HG03139 (cell line): ENCODE data around the gene CUBN.

ENCODE experiments used
- ATAC-seq: cut with Tn5 transposase; IDR thresholded peaks from one replicate; pipeline ENCODE4 v1.9.1; 2021; ENCODE audit not compliant: unreplicated experiment

The CUBN gene

DNA sequence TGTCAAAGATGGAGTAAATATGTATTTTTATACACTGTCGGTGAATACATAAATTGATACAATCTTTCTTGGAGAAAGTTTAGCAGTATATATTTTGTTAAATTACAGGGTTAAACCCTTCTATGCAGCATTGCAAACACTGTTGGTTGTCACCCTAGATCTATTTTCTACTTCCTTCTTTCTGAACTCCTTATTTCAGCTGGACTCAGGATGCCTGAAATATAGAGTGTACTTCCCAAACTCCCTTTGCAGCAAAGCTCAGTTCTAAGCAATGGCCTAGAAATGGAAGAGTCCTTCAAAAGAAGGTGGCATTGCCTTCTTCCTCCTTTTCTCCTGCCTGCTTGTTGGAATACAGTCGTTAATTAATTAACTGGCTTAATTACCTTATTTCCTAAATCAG, 20.6 kb downstream of the CUBN start:
- no peak for ATAC-seq

DNA sequence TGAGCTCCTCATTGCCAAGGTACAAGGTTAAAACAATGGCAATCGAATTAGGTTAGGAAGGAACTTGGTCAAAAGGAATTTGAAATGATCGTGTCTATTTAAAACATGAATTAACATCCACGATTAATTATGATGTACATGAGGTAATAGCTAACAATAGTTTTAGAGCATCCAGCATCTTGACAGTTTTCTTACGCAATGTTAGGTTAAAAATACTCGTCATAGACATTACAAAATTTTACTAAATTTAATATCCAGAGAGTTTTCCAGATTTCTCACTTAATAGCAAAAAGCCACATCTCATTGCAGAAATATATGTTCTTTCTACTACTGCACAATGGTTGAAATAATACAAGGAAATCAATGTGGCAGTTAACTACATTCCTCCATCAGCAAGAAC, 22.6 kb downstream of the CUBN start:
- no peak for ATAC-seq

DNA sequence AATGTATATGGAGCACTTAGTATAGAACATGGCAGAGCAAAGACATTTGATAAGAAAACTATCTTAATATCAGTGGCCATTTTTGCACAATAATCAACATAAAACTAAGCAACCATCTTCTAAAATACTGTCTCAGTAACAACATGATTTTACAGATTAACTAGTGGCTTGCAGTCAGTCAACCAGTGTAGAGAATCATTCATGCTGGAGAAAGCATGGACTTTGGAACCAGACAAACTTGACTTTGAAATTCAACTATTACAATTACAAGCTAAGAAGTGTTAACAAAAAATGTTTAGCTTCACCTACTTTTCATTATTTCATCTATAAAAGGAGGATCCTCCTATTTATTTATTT, 27.7 kb downstream of the CUBN start:
- ATAC-seq: no peak

DNA sequence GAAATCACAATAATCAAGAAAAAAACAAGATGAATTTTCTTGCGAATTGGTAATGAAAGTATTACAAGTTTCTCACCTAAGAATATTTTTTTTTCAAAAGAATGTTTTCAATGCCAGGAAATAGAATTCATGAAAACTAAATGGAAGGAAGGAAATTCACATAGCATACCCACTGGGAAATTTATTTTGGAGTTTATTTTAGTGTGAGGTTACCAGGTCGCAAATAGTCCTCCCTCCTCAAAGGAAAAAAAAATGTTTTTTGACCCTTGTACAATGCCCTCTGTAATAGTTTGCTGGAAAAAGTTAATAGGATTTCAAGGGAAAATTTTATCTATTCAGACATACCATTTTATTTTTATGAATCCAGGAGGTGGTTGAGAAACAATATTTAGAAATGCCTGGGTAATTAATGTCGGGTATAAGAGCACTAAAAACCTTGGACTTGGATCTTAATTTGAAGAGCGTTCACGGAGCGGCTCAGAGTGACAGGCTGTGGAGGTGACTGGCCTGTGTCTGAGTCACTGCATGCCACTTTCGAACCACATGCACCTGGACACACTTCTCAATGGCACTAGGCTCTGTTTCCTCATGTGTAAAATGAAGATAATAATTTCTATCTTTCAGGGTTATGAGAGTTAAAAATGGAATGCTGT, 28.2 kb downstream of the CUBN start:
- ATAC-seq: no peak

DNA sequence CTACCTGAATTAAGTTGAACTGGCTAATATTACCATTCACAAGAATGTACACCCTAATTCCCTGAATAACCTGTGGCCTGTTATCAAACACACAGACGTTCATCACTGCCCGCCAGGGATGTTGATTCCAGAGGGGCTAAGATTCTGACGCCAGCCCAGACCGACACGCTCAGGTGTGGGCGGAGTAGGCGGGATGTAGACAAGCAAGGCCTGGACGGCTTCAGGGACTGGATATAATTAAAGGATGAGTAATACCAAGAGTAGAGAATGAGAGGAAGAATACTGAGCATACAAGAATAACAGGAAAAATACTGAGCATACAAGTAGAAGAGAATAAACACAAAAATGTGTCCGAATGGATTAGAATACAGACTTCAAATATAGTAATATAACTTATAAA, 29.0 kb downstream of the CUBN start:
- no peak for ATAC-seq

DNA sequence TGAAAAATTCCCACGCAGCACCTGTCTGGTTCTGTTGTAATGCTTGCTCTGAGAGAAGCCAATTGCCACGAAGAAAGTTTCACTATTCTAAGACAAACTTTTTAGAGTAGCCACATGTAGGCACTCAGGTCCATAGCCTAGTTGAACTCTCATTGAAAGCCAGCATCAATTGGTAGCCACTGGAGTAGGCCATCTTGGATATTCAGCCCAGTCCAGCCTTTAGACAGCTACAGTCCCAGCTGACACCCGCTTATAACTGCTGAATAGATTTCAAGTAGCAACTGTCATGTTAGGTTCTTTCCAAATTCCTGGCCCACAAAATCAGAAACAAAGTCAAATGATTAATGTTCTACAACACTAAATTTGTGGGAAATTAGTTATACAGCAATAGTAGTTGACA, 31.6 kb downstream of the CUBN start:
- ATAC-seq: no peak

DNA sequence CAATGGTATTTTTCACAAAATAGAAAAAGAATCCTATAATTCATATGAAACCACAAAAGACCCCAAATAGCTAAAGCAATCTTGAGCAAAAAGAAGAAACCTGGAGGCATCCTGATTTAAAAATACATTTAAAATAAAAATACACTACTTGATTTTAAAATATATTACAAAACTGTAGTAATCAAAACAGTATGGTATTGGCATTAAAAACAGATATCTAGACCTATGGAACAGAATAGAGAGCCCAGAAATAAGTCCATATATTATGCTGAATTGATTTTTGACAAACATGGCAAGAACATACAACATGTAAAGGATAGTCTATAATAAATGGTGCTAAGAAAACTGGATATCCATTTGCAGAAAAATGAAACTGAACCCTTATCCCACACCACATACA, 34.8 kb downstream of the CUBN start:
- no peak for ATAC-seq

DNA sequence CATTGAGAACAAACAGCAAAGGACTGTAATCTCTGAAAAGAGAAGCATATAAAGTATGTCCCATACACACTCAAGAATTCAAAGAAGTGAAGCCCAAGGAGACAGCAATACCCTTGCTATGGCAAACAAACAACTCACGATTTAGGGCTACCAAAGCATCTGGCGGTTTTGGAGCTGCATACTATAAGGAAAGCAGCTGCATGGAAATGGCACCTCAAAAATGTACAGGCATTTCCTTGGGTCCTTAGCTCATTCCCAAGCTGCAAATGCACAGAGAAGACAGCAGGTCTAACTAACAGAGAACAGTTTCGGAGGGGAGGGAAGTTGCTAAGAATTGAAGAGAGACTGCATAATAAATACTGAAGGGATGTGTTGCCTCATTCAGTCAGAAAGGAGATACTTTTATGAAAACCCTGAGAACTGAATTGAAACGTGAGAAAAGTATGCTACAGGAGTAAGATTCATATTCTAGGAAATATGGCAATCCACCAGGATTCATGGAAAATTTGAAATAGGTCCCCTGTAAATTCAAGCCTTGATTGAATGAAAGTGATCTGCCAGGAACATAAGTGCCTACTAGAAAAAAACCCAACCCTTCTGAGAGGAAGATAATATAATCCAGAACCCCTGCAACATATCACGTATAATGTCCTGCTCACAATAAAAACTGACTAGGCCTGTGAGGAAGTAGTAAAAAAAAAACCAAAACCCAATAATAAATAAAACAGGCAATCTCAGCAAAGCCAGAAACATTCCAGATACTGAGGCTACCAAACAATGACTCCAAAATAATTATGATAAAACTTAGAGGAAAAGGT, 36.4 kb downstream of the CUBN start:
- ATAC-seq: no peak

DNA sequence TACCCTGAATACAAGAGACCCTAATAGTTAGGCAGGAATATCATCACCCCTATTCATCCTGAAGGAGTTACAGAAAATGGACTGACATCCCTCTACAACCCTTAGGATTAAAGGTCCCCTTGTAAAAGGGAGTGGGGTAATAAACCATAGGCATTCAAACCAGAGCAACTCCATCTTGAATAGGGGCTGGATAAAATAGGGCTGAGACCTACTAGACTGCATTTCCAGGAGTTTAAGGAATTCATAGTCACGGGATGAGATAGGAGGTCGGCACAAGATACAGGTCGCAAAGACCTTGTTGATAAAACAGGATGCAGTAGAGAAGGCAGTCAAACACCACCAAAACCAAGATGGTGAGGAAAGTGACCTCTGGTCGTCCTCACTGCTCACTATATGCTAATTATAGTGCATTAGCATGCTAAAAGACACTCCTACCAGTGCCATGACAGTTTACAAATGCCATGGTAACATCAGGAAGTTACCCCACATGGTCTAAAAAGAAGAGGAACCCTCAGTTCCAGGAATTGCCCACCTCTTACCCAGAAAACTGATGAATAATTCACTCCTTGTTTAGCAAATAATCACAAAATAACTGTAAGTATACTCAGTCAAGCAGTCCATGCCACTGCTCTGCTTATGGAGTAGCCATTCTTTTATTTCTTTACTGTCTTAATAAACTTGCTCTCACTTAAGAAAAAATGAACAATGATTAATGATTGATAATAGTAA, 37.2 kb downstream of the CUBN start:
- ATAC-seq: no peak

DNA sequence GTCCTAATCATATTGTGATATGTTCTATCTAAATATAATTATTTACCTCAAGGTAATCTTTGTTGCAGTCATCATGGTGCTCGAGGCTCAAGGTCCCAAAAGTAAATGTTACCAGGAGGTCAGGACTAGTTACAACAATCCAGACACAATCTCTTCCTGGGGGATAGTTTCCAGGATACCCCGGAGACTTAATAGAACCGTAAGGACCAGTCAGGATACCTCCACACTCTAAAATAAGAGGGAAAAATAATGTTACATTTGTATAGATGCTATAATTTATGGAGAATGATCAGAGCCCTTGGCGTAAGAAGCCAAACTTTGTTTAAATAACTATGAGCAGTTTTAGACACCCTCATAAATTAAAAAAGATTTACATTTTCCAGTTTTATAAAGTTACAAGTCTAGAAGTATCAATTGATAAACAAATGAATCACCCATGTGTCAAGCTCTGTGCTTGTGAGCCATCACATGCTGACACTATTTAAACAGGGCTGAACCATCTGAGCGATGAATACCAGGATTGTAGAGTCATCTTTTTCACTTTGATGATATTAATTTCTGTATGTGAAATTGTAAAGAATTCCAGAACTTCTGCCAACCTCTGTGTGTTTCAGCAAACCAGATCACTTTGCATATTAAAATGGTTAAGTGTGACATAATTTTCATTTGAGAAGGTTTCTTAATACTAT, 41.3 kb downstream of the CUBN start:
- ATAC-seq: no peak

DNA sequence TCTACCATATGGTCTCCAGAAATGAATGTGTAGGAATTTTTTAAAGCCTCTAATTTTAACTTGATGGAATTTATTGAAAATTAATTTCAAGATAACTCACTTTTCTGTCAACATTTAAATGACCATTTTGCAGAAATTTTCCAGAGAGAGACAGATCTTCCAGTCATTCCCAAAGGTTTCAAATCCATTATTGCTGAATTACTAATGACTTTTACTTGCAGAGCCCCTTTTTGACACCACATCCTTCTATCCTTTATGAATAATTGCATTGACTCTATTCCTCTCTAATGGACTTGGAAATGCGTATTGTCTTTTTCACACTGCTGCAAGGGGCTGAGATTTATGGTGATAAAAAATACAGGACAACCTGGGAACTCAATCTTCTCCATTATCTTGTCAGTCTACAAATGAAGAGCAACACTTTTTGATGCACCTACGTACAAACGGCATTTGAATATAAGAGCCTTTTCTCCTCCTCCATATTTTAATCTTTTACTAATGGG, 42.7 kb downstream of the CUBN start:
- no peak for ATAC-seq

DNA sequence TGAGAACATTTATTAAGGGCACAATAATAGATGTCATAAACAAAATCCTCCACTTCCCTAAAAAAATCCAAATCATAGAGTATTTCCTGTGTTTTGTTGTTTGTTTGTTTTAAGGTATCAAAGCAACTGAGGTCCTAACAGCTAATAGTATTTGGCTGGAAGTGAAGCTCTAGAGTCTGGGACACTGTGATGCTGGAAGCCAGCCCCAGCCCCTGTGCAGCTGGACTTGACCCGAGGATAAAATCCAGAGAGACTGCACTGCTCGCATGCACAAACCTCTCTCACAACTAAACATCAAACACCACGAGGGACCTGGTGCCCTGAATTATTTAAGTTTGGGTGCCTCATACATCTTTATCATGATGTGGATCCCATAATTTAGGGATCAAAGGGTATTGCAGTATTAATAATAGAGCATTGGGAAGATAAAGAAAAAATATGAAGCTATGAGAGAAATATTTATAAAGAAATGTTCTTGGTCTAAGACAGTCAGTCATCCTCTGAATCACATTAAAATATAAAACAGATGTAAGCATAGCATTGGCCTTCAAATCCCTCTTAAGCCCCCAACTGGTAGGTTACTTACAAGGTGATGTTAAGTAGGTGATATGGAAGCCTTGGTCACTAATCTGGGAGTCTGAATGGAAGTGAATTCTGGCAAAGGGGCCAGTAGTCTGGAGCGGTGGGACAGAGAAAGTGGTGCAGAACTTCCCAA, 44.4 kb downstream of the CUBN start:
- no peak for ATAC-seq

DNA sequence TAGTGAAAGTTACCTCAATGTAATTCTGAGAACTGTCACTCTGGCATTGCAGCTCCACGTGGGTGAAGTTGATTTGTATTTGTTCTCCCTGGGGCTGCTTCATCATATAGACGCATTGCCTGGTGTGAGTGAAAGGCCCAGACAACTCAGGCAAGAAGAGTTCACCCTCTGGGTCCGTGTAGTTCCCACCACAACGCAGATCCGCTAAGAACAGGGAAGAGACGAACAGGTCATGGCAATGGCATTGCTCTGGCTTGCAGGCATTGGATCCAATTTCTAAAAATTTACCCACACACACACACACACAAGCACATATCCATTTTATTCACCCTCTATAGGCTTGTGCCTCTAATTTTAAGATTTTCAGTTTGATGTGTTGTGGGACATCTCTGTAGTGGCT, 45.4 kb downstream of the CUBN start:
- no peak for ATAC-seq

DNA sequence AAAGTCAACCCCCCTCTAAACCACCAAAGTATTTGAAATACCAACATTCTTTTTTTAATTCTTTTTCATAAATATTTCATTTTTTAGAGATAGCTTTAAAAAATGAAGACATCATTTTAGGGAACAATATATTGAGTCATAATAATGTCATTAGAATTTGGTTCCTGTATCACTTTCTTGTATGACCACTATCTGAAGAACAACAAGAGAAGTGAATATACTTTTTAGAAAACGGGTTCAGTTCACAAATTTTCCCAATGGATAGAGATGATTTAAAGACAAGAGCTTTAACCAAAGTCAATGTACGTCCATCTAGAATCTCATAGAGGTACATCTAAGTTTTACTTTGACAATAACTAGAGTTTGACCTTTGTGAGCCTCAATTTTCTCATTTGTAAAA, 48.2 kb downstream of the CUBN start:
- ATAC-seq: no peak

DNA sequence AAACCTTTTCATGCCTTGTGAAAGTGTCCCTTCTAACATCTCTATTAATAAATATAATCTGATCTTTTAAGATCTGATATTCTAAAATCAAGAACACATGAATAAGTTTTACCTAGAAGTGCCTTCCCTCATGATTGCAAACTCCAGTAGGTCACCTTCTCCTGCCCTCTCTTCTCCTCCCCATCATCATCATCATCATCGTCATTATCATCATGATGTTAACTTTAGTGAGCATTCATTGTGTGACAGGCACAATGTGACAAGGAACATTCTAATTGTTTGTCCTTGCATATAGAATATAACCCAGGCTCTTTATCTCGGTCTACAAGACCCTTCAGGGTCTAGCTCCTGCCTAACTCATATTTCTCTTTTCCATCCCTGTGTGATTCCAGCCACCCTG, 51.7 kb downstream of the CUBN start:
- ATAC-seq: no peak

DNA sequence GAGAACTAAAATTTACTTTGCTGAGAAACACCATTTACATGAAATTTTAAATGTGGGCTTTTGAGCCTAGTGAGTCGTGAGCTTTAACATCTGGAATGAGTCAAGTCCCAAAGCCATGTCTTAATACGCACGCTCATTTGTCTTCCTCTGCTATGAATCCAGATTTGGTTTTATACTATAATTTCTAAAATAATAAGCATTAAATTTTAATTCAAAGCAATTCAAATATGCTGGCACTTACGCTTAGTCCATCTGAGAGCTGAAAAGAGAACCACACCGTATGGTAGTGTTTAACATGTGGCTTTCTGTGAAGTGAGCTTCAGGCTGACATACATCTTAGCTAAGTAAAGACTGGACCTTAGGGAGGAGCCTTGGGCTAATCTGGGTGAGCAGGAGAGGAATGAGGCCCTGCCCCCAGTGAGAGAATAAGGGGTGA, 52.2 kb downstream of the CUBN start:
- no peak for ATAC-seq

DNA sequence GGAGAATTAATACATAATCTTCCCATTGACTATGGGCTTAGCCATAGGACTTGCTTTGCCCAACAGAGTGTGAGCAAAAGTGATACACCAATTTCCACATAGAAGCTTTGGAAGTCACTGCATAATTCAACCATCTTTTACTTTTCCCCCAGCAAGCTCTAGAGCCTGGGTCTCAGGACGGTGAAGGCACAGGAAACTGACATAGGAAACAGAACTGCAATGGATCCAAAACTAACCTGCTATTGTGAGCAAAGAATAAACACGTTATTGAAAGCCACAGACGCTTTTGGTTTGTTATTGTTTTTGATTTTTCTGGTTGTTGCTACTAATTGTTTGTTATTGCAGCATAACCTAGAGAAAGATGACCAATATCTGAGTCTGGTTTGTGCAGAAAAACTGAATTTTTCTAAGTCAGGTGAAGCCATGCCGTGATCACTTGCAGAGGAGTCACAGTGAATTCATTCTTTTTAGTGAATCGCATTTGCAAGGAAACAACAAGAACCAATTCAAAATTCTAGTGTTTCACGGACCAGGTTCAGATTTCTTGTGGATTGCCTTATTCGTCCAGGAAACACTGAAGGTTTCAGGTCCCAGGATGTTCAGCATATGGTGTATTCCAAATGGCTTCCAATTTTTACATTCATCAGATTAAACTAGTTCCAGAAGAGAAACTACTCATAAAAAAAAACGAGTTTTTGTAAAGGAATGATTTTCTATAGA, 52.8 kb downstream of the CUBN start:
- ATAC-seq: no peak

DNA sequence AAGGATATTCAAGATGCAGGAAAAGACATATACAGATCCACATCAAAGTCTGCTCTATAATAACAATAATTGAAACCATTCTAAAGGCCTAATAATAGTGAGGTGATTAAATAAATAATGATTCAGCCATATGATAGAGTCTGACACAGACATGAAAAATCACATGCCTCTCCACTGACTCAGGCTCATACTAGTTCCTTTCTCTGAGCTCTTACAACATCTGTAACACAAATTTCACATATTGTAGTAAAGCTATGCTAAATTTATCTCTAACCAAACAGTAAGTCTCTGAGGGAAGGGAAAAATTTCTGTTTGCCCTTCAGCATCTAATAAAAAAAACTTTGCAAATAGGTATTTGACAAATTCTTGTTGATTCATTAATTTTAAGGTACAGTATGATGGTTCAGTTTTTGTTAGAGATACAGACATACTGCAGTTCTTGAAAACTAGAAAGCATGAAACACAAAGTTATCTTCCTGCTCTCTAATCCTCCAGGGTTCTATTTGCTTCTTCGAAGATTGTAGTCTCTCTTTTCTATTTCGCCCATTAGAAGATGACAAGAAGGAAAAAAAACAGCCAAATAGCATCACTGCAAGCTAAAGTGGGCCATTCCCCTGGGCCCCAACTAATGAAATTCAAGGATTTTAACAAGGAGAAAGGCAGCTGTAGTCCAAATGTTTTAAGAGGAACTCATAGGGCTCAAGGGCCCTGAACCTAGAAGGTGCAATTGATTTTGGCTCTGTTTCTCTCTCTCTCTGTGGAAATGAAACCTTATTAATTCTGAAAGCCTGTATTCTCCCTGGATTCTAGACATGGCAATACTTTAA, 53.9 kb downstream of the CUBN start:
- no peak for ATAC-seq

DNA sequence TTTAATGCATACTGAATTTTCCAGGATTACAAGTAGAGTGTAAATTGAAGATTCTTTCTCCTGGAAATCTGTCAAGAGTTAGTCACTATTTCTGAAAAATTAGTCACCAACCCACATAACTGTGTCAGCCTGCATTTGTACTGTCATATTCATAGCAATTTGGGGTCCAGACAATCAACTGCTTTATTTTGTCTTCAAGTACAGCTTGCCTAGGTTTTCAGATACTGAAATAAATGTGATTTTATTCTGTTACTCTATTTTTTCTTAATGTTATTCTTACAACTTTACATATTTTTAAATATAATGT, 55.1 kb downstream of the CUBN start:
- no peak for ATAC-seq
